ENCODE data around the gene B2M. TPM values are rescaled to one million over a fixed set of nuclear protein-coding genes. Genes with fewer than 3 reads are reported as not detected.
A peak's percentile ranks its signal among the peaks of the same experiment; 100 is the strongest.

B2M gene
- total and polyA plus RNA-seq, 10 of the 15 experiments (the other 5 are each of a cell fraction or from before 2014, with no cell fraction given) = 2,901 to 22,794 (median 8,374) TPM

GRCh38 chr15:44710236-44711095 lies 851 bp upstream of the B2M start (continued):
- TF ChIP-seq, protein P1, sequence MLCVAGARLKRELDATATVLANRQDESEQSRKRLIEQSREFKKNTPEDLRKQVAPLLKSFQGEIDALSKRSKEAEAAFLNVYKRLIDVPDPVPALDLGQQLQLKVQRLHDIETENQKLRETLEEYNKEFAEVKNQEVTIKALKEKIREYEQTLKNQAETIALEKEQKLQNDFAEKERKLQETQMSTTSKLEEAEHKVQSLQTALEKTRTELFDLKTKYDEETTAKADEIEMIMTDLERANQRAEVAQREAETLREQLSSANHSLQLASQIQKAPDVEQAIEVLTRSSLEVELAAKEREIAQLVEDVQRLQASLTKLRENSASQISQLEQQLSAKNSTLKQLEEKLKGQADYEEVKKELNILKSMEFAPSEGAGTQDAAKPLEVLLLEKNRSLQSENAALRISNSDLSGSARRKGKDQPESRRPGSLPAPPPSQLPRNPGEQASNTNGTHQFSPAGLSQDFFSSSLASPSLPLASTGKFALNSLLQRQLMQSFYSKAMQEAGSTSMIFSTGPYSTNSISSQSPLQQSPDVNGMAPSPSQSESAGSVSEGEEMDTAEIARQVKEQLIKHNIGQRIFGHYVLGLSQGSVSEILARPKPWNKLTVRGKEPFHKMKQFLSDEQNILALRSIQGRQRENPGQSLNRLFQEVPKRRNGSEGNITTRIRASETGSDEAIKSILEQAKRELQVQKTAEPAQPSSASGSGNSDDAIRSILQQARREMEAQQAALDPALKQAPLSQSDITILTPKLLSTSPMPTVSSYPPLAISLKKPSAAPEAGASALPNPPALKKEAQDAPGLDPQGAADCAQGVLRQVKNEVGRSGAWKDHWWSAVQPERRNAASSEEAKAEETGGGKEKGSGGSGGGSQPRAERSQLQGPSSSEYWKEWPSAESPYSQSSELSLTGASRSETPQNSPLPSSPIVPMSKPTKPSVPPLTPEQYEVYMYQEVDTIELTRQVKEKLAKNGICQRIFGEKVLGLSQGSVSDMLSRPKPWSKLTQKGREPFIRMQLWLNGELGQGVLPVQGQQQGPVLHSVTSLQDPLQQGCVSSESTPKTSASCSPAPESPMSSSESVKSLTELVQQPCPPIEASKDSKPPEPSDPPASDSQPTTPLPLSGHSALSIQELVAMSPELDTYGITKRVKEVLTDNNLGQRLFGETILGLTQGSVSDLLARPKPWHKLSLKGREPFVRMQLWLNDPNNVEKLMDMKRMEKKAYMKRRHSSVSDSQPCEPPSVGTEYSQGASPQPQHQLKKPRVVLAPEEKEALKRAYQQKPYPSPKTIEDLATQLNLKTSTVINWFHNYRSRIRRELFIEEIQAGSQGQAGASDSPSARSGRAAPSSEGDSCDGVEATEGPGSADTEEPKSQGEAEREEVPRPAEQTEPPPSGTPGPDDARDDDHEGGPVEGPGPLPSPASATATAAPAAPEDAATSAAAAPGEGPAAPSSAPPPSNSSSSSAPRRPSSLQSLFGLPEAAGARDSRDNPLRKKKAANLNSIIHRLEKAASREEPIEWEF (IDR thresholded peaks at IDR 0.05; ENCODE audit: insufficient replicate concordance, low read depth, low read length) = no peak
- TF ChIP-seq KAT2A (conservative IDR thresholded peaks at IDR 0.05; ENCODE audit: control insufficient read depth, low read depth, low read length) = no peak
- no peak for TF ChIP-seq MYB (IDR thresholded peaks at IDR 0.05; ENCODE audit: borderline replicate concordance, low read depth, low read length)
- TF ChIP-seq POLR2A (IDR thresholded peaks at IDR 0.05; ENCODE audit: low read depth, low read length) = peak; percentile 75
- peak; percentile 59; the same call in 1 of the 2 replicates for TF ChIP-seq TAF1 (IDR thresholded peaks at IDR 0.05; ENCODE audit: borderline replicate concordance, low read depth, low read length)
- TF ChIP-seq, protein P2, sequence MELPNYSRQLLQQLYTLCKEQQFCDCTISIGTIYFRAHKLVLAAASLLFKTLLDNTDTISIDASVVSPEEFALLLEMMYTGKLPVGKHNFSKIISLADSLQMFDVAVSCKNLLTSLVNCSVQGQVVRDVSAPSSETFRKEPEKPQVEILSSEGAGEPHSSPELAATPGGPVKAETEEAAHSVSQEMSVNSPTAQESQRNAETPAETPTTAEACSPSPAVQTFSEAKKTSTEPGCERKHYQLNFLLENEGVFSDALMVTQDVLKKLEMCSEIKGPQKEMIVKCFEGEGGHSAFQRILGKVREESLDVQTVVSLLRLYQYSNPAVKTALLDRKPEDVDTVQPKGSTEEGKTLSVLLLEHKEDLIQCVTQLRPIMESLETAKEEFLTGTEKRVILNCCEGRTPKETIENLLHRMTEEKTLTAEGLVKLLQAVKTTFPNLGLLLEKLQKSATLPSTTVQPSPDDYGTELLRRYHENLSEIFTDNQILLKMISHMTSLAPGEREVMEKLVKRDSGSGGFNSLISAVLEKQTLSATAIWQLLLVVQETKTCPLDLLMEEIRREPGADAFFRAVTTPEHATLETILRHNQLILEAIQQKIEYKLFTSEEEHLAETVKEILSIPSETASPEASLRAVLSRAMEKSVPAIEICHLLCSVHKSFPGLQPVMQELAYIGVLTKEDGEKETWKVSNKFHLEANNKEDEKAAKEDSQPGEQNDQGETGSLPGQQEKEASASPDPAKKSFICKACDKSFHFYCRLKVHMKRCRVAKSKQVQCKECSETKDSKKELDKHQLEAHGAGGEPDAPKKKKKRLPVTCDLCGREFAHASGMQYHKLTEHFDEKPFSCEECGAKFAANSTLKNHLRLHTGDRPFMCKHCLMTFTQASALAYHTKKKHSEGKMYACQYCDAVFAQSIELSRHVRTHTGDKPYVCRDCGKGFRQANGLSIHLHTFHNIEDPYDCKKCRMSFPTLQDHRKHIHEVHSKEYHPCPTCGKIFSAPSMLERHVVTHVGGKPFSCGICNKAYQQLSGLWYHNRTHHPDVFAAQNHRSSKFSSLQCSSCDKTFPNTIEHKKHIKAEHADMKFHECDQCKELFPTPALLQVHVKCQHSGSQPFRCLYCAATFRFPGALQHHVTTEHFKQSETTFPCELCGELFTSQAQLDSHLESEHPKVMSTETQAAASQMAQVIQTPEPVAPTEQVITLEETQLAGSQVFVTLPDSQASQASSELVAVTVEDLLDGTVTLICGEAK (IDR thresholded peaks at IDR 0.05; ENCODE audit: borderline replicate concordance) = no peak
- TF ChIP-seq IKZF2 (IDR thresholded peaks at IDR 0.05) = peak; percentile 84 to 85
- peak; percentile 87; the same call in 1 of the 2 replicates for TF ChIP-seq PAX8 (IDR thresholded peaks at IDR 0.05)
- peak; percentile 72; the same call in 1 of the 2 replicates for TF ChIP-seq PAX5 (IDR thresholded peaks at IDR 0.05; ENCODE audit: borderline replicate concordance, low read depth, low read length)
- no peak for TF ChIP-seq IRF5 (IDR thresholded peaks at IDR 0.05; ENCODE audit: borderline replicate concordance)
- peak; percentile 51 for TF ChIP-seq RFX5 (IDR thresholded peaks at IDR 0.05; ENCODE audit: low read depth, low read length)
- no peak; the same call in 1 of the 2 replicates for TF ChIP-seq ZNF207 (IDR thresholded peaks at IDR 0.05; ENCODE audit: borderline replicate concordance)
- TF ChIP-seq, protein P3, sequence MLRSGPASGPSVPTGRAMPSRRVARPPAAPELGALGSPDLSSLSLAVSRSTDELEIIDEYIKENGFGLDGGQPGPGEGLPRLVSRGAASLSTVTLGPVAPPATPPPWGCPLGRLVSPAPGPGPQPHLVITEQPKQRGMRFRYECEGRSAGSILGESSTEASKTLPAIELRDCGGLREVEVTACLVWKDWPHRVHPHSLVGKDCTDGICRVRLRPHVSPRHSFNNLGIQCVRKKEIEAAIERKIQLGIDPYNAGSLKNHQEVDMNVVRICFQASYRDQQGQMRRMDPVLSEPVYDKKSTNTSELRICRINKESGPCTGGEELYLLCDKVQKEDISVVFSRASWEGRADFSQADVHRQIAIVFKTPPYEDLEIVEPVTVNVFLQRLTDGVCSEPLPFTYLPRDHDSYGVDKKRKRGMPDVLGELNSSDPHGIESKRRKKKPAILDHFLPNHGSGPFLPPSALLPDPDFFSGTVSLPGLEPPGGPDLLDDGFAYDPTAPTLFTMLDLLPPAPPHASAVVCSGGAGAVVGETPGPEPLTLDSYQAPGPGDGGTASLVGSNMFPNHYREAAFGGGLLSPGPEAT (IDR thresholded peaks at IDR 0.05; ENCODE audit: low read depth) = peak; percentile 86
- no peak for TF ChIP-seq HDAC2 (IDR thresholded peaks at IDR 0.05)
- TF ChIP-seq, protein P4, sequence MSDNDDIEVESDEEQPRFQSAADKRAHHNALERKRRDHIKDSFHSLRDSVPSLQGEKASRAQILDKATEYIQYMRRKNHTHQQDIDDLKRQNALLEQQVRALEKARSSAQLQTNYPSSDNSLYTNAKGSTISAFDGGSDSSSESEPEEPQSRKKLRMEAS (IDR thresholded peaks at IDR 0.05; ENCODE audit: low read depth, low read length) = no peak
- peak; percentile 49; the same call in 1 of the 2 replicates for TF ChIP-seq RUNX3 (IDR thresholded peaks at IDR 0.05; ENCODE audit: low read length)
- TF ChIP-seq BRCA1 (IDR thresholded peaks at IDR 0.05; ENCODE audit: low read depth, low read length) = no peak
